Measurements from ENCODE around the gene SLC26A5. TPM values are rescaled to one million over a fixed set of nuclear protein-coding genes. Genes with fewer than 3 reads are reported as not detected.

Gene SLC26A5
- total and polyA plus RNA-seq, 10 donors: 0.02 to 0.88 (median 0.44) TPM; not detected in 1

- no peak for TF ChIP-seq POLR2A (IDR thresholded peaks at IDR 0.05)
- 94 to 100% (median 98%) methylated on average over 2 of the region's 2 CpGs for WGBS, 5 donors
- intact Hi-C loops (cut with DNase I; ENCODE audit: low total_unique reads): no loop called here
- Histone ChIP-seq H3K27ac (no peak overlapping the region), H3K27me3 (replicated peaks in 1 of 7) (no peaks in the 10 kb centered on the region), H3K36me3 (peaks cover 4 to 86% (median 70%) of the 10 kb centered on the region in 6 donors), H3K4me3 (no peak overlapping the region), H3K9me3 (no peaks in the 10 kb centered on the region), H3K4me1 (peaks cover 12 to 45% (median 37%) of the 10 kb centered on the region in 6 donors)
- no peak for DNase-seq
Observed at GRCh38 chr7:103338864-103339263, 107.1 kb downstream of the SLC26A5 start.

DNA sequence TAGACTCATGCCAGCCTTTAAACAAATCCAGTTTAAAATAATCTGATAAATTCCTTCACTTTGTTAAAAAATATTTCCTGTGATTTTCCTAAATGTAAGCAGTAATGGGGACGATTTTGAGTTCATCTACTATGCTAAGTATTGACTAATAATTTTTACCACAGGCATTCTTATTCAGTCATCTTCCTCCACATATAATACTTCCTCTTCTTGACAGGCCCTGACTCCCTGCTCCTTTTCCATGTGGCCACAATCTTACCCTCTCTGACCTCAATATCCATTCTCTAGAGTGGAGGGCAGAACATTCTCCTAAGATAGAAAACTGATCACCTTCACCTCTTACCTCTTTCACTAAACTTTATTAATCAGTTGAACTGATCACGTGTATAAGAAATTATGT is 109.2 kb downstream of the SLC26A5 start:
- Histone ChIP-seq H3K27ac (no peak overlapping the region), H3K27me3 (replicated peaks in 1 of 7) (no peaks in the 10 kb centered on the region), H3K4me1 (peaks cover 0 to 24% (median 17%) of the 10 kb centered on the region in 6 donors), H3K36me3 (peaks cover 4 to 99% (median 80%) of the 10 kb centered on the region in 6 donors), H3K9me3 (no peaks in the 10 kb centered on the region), H3K4me3 (no peak overlapping the region)
- intact Hi-C loops (cut with DNase I; ENCODE audit: low total_unique reads): no loop called here
- TF ChIP-seq POLR2AphosphoS5 (IDR thresholded peaks at IDR 0.05) (no peak), CTCF (IDR thresholded peaks at IDR 0.05 in 8 of 11, conservative IDR thresholded peaks at IDR 0.05 in 3 of 11) (no peak), POLR2A (IDR thresholded peaks at IDR 0.05) (no peak)
- DNase-seq: no peak
- 73 to 88% (median 84%) methylated on average over 2 of the region's 2 CpGs for WGBS, 5 donors

GRCh38 chr7:103325744-103326143 is 120.3 kb downstream of the SLC26A5 start:
- TF ChIP-seq POLR2A (IDR thresholded peaks at IDR 0.05) (no peak), CTCF (IDR thresholded peaks at IDR 0.05 in 8 of 11, conservative IDR thresholded peaks at IDR 0.05 in 3 of 11) (no peak), POLR2AphosphoS5 (IDR thresholded peaks at IDR 0.05) (no peak)

More at GRCh38 chr7:103325744-103326143, 120.3 kb downstream of the SLC26A5 start:
- no peak for DNase-seq
- WGBS, 5 donors: 86 to 92% (median 89%) methylated on average over 8 of the region's 8 CpGs
- intact Hi-C loops (cut with DNase I; ENCODE audit: low total_unique reads): no loop called here
- Histone ChIP-seq H3K36me3 (peaks cover 0 to 94% (median 71%) of the 10 kb centered on the region in 6 donors), H3K9me3 (no peaks in the 10 kb centered on the region), H3K27ac (no peak overlapping the region), H3K4me3 (no peak overlapping the region), H3K4me1 (no peaks in the 10 kb centered on the region), H3K27me3 (replicated peaks in 1 of 7) (no peaks in the 10 kb centered on the region)

Small RNAs within 50 kb of the gene (small RNA-seq; reads per million reads assigned to genes)
- 0 reads per million in 4 donors for gene RF00019
- 0 reads per million in 4 donors for gene RPS29P16

Other genes with a start within 250 kb of the SLC26A5 start
- 10 to 100 TPM; 46.5 to 58.5 (median 48.9) TPM for gene PMPCB, start 148.8 kb downstream of the SLC26A5 start, total RNA-seq
- gene PMPCB, start 148.8 kb downstream of the SLC26A5 start, polyA plus RNA-seq: 10 to 100 TPM; 42.3 to 54.5 (median 49.2) TPM
- 10 to 100 TPM; 17.3 to 31.2 (median 23.9) TPM for gene DNAJC2, start 101.4 kb downstream of the SLC26A5 start, total RNA-seq
- gene DNAJC2, start 101.4 kb downstream of the SLC26A5 start, polyA plus RNA-seq: 10 to 100 TPM; 20.4 to 31.7 (median 25.2) TPM
- 100 to 1,000 TPM in 2 of 7 donors, 10 to 100 TPM in 5; 62.6 to 102 (median 87.4) TPM for gene PSMC2, start 98.6 kb downstream of the SLC26A5 start, total RNA-seq
- 10 to 100 TPM; 72.2 to 97.1 (median 77.4) TPM for gene PSMC2, start 98.6 kb downstream of the SLC26A5 start, polyA plus RNA-seq

Data from spleen (tissue), 11 donors.